SK-N-SH (cell line): ENCODE data around the gene KLRC3.

Source experiments
- CTCF ChIP-seq: fragments of 200-600 bp; sonication (generic); IDR thresholded peaks from 2 replicates; pipeline ENCODE4 v1.6.1; 2017; ENCODE audit warnings: antibody characterized with exemption, mild to moderate bottlenecking, moderate library complexity
- FOSL2 ChIP-seq: IDR thresholded peaks from 2 replicates; pipeline ENCODE4 v1.4.0; 2012; ENCODE audit warnings: low read depth, mild to moderate bottlenecking, moderate library complexity, borderline replicate concordance
- FOXM1 ChIP-seq: IDR thresholded peaks from 2 replicates; pipeline ENCODE4 v1.4.0; 2012; ENCODE audit warnings: low read depth, mild to moderate bottlenecking
- GABPA ChIP-seq: IDR thresholded peaks from 2 replicates; pipeline ENCODE4 v1.4.0; 2012; ENCODE audit warnings: low read depth, mild to moderate bottlenecking
- MEF2A ChIP-seq: IDR thresholded peaks from 2 replicates; pipeline ENCODE4 v1.4.0; 2012; ENCODE audit warnings: low read depth, borderline replicate concordance
- NRF1 ChIP-seq: IDR thresholded peaks from 2 replicates; pipeline ENCODE4 v1.6.1; 2012; ENCODE audit warnings: low read depth, mild to moderate bottlenecking, low read length
- POLR2AphosphoS5 ChIP-seq: IDR thresholded peaks from 2 replicates; pipeline ENCODE4 v1.6.1; 2012; ENCODE audit warnings: low read depth, low read length
- RCOR1 ChIP-seq: fragments of 150-350 bp; IDR thresholded peaks from 2 replicates; pipeline ENCODE4 v1.6.1; 2017; ENCODE audit warnings: antibody characterized with exemption, low read length
- TAF1 ChIP-seq: IDR thresholded peaks from 2 replicates; pipeline ENCODE4 v1.6.1; 2012; ENCODE audit warnings: low read depth, mild to moderate bottlenecking, low read length, moderate library complexity, borderline replicate concordance
- TCF12 ChIP-seq: IDR thresholded peaks from 2 replicates; pipeline ENCODE4 v1.4.0; 2012
- USF2 ChIP-seq: fragments of 150-350 bp; IDR thresholded peaks from 2 replicates; pipeline ENCODE4 v1.6.1; 2017; ENCODE audit warnings: antibody characterized with exemption, low read length, low read depth, borderline replicate concordance
- YY1 ChIP-seq: IDR thresholded peaks from 2 replicates; pipeline ENCODE4 v1.4.0; 2012; ENCODE audit warnings: low read depth, mild to moderate bottlenecking

GRCh38 chr12:10374624-10375018, 45.8 kb downstream of the KLRC3 start:
- TF ChIP-seq RCOR1 (no peak), FOXM1 (no peak), TAF1 (no peak), CTCF (no peak), MEF2A (no peak), GABPA (no peak), USF2 (no peak), YY1 (no peak), POLR2AphosphoS5 (no peak), TCF12 (no peak), NRF1 (no peak), FOSL2 (no peak)
